Umbilical cord (tissue), 2 donors: ENCODE results near the gene ANKMY2. TPM values are rescaled to one million over a fixed set of nuclear protein-coding genes. Genes with fewer than 3 reads are reported as not detected.

ENCODE experiments used
- DNase-seq: peaks from one replicate; pipeline ENCODE4 v3.0.0-alpha.2; 2015; ENCODE audit warnings: low spot score
- total RNA-seq: library from RNA; depleted of rRNA; stranded (reverse); fragments of >200 nt; gene quantifications from one replicate; pipeline ENCODE4 v1.2.3, GENCODE V29; 2014; ENCODE audit warnings: low replicate concordance; ENCODE audit not compliant: insufficient read depth

ANKMY2 gene
- 15.9 TPM for total RNA-seq

GRCh38 chr7:16645593-16646471, at the start of gene ANKMY2, which contains the start of gene BZW2:
ANKMY2 (minus strand) TSS chr7:16645754; CDS start chr7:16645573, 181 bp downstream.
BZW2 (plus strand) TSS chr7:16646181; CDS start chr7:16665444, 19,263 bp downstream.
- peak; percentile 98 for DNase-seq

- DNase-seq = no peak
Observed at GRCh38 chr7:16694806-16695205, 49.3 kb upstream of the ANKMY2 start.

- no peak for DNase-seq
Observed at GRCh38 chr7:16693601-16694318, 48.2 kb upstream of the ANKMY2 start.

GRCh38 chr7:16691241-16691640, 45.7 kb upstream of the ANKMY2 start:
- DNase-seq = no peak

- no peak for DNase-seq
Observed at GRCh38 chr7:16688249-16688648, 42.7 kb upstream of the ANKMY2 start.

GRCh38 chr7:16685535-16685934, 40.0 kb upstream of the ANKMY2 start:
- DNase-seq = no peak

GRCh38 chr7:16684935-16685334, 39.4 kb upstream of the ANKMY2 start:
- DNase-seq = no peak

- DNase-seq = peak; percentile 5
Observed at GRCh38 chr7:16678645-16679566, 33.4 kb upstream of the ANKMY2 start.

- no peak for DNase-seq
Observed at GRCh38 chr7:16677978-16678494, 32.5 kb upstream of the ANKMY2 start.

GRCh38 chr7:16675277-16675676, 29.7 kb upstream of the ANKMY2 start:
- no peak for DNase-seq

GRCh38 chr7:16671811-16672210, 26.3 kb upstream of the ANKMY2 start:
- no peak for DNase-seq

GRCh38 chr7:16670731-16671344, 25.3 kb upstream of the ANKMY2 start:
- DNase-seq = no peak

GRCh38 chr7:16670021-16670420, 24.5 kb upstream of the ANKMY2 start:
- no peak for DNase-seq

GRCh38 chr7:16669581-16669980, 24.0 kb upstream of the ANKMY2 start:
- no peak for DNase-seq

- no peak for DNase-seq
Observed at GRCh38 chr7:16668978-16669377, 23.4 kb upstream of the ANKMY2 start.

GRCh38 chr7:16668049-16668858, 22.7 kb upstream of the ANKMY2 start:
- peak; percentile 91 for DNase-seq

- DNase-seq = no peak
Observed at GRCh38 chr7:16667355-16667754, 21.8 kb upstream of the ANKMY2 start.

GRCh38 chr7:16661924-16662323, 16.4 kb upstream of the ANKMY2 start:
- peak; percentile 63 for DNase-seq

- DNase-seq = peak; percentile 63
Observed at GRCh38 chr7:16660702-16661464, 15.3 kb upstream of the ANKMY2 start.
